Measurements from ENCODE around the gene EIF4A2.

Gene EIF4A2

DNA sequence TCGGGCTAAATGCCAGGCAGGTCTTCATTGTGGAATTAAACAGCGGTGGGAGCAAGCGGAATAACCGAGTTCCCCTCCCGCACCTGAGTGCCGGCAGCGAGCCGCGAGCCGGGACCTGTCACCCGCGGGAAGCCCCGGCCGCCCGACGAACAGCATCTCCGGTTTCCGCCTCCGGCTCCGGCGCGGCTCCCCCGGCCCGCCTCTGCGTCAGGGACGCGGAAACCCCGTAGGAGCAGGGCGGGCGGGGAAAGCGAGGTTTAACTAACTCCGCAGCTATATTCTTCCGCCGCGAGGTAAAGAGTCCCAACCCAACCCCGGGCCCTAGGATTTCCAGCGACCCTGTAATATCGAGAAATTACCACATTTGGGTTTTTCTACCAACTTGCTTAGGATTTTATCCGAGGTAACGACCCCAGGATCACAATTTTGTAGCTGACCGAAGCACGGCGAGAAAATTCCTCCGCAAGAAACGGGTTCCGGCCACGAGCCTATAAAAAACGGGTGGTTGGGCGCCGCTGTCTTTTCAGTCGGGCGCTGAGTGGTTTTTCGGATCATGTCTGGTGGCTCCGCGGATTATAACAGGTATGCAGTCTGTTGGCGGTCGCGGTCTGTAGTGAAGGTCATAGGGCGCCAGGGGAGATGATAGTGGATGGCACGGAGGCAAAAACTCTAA lies at the start of gene EIF4A2:
EIF4A2 (plus strand) TSS at position 520 of the 673 bp plus-strand sequence; CDS start at position 554, 34 bp downstream.
- DNase-seq = peak; percentile 90

DNA sequence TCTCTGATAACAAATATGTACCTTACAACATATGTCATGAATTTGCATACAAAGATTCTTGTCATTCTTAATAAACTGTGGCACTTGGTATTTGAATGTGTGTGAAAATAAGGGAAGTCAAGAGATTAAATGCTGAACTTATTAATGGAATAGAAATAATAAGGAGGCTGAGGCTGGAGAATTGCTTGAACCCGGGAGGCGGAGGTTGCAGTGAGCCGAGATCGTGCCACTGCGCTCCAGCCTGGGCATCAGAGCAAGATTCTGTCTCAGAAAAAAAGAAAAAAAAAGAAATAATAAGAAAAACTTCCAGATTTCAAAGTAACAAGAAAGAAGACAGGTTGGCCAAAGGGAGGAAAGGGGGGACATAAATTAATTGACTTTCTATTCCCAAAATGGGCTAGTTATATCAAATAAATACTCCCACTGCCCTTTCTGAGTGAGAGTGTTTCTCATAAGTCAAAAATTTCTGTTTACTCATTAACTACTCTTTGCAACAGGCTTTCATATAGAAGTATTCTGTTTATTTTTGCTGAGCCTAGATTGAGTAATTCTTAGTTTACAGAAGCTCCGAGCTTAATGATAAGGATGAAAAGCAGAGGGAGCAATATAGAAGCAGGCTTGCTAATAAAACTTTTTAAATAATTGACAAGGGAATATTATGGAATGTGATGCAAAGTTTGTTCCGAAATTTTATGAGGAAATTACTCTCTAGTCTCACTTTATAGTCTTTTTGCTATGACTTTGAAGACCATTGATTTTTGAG lies 40.6 kb upstream of the EIF4A2 start:
- DNase-seq = no peak

DNA sequence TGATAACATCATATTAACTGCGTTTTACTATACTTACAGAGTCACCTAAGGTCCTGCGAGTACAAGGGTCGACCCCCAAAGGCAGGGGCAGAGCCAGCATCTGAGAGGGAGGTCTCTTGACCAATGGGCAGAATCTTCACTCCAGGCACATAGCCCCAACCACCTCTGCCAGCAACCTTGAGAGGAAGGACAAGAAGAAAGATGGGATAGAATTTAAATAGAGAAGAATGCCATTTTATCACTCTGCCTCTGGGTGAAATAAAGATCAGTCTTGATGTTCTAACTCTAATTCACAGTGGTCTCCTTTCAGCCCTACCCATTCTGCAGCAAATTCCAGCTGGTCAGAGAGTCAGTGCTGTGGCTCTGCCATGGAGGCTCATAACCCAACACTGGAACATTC lies 39.7 kb upstream of the EIF4A2 start:
- DNase-seq = no peak

DNA sequence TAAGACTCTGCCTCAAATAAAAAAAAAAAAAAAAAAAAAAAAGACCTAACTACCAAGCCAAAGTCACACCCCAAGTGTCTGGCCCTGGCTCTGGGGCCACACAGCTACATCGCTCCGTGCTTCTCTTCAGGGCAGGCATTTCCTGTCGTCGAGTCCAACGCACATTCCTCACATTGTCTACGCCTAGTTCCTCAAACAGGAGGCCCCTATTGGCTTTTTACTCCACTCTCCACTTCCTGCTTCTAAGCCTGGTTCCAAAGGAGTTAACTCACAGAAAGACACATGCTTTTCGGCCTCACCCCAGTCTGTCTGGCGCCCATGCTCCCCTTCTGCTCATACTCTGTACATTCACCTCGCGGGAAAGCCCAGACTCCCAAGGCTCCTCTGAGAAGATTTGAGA lies 37.4 kb upstream of the EIF4A2 start:
- peak; percentile 3 for DNase-seq

DNA sequence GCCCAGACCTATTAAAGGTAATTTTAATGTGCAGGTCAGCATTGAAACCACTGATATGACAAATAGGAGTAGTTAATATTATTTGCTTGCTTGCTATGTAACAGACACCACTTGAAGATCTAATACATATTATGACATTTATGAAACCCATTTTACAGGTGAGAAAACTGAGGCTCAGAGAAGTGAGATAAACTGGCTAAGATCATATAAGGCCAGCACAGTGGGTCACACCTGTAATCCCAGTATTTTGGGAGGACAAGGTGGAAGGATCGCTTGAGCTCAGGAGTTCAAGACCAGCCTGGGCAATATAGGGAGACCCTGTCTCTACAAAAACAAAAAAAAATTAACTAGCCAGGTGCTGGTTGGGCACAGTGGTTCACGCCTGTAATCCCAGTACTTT lies 33.1 kb upstream of the EIF4A2 start:
- DNase-seq = no peak

DNA sequence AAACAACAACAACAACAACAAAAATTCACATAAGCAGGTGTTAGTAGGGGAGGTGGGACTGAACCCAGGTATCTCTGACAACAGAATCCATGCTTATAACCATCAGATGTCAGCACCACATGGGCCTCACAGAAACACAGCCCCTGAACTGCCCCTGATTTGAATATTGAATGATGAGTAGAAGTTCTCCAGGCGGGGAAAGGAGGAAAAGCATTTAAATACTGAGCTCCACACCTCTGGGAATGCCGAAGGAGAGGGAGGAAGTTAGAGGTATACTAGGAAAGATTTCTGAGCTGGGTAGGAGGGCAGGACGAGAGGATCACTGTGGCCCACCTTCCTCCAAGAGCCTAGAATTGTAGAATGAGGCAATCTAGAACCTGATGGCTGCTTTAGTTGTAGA lies 31.9 kb upstream of the EIF4A2 start:
- no peak for DNase-seq

DNA sequence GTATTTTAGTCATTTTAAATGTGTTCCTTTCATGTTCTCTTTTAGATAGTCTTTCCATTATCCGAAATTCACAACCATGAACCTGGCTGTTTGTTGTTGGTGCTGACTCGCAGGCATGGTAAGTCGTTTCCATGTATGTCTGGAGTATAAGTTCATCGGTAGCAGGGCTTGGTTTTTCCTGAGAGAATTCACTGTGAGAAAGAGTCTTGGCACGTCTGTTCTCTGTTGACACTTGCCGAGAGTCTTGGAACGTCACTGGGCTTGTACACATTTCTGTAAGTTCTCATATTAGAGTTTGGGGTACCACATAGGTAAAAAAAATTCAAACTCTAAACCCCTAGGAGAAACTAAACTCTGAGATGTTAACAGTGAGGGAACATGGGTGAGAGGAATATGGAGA lies 29.4 kb upstream of the EIF4A2 start:
- DNase-seq = no peak

DNA sequence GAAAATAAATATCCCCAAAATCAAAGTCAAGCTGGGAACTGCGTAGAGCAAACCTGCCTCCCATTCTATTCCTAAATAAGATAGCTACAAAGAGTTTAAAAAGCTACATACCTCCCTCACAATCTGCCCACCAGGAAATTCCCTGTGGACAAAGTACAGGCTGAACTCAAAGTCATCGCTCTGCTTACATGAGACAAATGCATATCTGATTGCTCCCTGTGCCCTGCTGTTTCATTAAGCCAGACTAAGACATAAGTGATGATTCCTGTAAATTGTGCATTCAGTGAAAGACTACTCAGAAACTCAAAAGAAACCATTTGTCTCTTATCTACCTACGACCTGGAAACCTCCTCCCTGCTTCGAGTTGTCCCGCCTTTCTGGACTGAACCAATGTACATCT lies 28.5 kb upstream of the EIF4A2 start:
- DNase-seq = no peak

DNA sequence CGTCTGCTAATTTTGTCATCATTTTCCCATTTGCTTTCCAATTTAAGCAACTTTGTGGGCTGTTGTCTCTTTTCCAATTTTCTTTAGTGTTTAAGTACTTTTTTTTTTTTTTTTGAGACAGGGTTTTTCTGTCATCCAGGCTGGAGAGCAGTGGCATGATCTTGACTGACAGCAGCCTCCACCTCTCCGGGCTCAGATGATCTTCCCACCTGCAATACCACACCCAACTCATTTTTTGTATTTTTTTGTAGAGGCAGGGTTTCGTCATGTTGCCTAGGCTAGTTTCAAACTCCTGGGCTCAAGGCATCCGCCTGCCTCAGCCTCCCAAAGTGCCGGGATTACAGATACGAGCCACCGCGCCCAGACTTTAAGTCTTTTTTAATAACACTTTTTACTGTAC lies 26.2 kb upstream of the EIF4A2 start:
- no peak for DNase-seq

DNA sequence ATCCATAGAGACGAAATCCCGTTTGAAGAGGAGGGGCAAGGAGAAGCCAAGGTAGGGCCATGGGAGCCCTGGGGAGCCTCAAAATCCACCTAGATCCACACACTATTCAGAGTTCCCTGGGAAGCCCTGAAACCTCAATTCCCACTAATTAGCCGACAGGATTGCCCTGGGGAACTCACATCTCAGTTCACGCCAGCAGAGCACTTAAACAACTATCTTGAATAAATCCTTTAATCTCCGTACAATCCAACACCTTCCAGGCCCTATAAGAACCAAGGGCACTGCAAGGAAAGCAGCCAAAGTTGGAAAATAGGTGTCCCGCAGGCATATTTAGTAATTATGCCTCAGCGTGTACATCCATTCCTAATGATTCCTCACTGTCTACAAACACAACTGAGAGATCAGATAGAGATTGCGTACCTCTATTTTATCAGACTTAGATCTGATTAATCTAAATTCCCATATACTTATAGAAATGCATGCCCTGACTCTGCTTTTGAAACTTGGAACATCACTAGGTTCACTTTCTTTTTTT lies 25.6 kb upstream of the EIF4A2 start:
- DNase-seq = no peak

DNA sequence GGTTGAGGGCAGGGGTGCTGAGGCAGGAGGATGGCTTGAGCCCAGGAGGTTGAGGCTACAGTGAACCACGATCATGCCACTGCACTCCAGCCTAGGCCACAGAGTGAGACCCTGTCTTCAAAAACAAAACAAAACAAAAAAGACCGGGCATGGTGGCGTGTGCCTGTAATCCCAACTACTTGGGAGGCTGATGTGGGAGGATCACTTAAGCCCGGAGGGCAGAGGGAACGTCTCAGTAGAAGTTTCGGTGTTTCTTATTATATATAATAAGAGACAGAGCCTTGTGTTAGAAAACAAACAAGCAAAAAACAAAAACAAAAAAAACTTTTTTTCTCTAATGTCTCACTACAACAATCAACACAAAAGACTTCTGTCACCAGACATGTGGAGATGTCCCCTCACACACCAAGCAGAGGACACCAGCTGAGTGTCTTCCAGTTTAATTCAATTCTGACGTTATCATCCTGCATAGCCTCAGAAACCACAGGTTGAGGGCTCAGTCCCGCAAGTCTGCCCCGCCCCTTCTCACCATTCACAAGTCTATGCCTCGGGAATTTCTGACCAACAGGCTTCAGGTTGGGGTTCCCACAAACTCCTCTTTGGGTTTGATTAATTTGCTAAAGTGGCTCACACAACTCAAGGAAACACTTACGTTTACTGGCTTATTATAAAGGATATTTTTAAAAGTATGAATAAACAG lies 24.0 kb upstream of the EIF4A2 start:
- no peak for DNase-seq

DNA sequence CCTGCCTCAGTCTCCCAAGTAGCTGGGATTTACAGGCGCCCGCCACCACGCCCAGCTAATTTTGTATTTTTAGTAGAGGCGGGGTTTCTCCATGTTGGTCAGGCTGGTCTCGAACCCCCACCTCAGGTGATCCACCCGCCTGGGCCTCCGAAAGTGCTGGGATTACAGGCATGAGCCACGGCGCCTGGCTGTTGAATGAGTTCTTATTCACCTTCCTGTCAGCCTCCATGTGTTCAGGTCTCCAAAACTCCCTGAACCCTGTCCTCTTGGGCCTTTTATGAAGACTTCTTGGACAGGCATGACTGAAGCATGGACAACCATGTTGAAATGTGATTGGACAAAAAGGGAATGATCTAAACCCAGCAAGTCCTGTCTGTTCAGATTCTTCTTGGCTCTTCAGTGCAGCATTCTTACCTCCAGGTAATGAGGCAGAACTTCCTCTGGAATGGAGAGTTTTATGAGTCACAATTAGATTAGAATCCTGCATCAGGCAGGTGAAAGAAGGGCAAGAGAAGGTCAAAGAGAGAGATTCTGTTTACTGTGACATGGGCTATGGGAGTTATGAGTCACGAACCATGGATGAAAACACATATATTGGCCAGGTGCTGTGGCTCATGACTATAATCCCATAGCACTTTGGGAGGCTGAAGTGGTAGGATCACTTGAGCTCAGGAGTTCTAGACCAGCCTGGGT lies 23.1 kb upstream of the EIF4A2 start:
- no peak for DNase-seq

DNA sequence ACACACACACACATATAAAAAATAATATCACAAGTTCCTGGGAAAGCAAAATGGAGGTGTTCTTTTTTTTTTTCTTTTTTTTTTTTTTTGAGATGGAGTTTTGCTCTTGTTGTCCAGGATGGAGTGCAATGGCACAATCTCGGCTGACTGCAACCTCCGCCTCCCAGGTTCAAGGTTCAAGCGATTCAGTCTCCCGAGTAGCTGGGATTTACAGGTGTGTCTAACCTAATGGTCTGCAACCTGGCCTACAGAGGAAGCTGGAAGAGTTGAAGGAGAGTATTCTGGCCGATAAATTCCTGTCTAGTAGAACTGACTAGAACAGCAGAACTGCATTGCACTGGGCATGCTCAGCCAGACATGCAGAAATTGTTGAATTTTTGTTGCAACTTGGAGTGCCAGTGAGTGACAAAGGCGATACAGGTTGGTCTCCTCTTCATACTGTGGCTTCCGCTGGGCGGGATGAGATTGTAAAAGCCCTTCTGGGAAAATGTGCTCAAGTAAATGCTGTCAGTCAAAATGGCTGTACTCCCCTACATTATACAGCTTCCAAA lies 22.4 kb upstream of the EIF4A2 start:
- DNase-seq = no peak

DNA sequence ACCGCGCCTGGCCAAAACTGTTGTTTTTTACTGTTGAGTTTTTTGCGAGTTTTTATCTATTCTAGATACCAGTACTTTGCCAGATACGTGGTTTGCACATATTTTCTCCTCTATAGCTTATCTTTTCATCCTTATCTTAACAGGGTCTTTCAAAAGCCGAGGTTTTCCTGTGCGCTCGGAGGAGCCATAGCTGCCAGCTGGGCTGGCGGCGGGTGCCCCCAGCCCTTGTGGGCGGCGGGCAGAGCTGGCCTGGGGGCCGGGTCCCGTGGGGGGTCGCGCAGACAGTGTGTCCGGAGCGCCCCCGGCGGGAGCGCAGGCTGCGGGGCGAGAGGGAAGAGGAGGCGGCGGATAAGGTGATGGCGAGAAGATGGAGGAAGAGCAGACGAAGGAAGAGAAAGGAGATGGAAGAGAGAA lies 11.1 kb upstream of the EIF4A2 start:
- no peak for DNase-seq

DNA sequence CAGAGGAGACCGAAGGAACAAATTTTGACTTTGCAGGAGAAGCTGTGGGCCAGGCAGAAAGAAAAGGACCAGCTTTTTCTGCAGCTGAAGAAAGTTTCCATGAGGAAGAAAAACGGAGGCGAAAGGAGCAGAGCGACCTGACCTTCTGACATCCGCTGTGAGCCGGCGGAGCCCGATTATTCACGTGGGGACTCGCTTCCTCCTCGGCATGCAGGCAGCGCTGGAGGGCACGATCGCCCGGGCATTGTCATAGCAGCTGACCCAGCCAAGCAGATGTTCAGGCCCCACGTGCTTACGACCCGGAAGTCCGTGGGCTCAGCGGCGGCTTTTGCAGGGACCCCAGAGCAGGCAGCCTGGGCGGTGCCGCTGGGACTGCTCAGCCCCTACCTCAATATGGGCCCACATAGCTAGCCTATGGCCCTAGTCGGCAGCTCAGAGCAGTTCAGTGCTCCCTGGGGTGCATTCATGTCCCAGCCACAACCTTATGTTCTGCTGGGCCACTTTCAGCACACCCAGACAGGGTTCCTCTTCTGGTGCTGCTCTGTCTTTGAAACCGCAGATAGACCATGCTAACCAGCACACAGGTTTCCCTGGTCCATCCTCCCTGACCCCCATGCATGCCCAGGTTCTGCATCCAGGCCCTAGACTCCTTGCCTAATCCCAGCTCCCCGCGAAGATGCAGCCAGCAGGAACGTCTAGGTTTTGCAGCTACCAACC lies 10.5 kb upstream of the EIF4A2 start:
- DNase-seq = peak; percentile 60

DNA sequence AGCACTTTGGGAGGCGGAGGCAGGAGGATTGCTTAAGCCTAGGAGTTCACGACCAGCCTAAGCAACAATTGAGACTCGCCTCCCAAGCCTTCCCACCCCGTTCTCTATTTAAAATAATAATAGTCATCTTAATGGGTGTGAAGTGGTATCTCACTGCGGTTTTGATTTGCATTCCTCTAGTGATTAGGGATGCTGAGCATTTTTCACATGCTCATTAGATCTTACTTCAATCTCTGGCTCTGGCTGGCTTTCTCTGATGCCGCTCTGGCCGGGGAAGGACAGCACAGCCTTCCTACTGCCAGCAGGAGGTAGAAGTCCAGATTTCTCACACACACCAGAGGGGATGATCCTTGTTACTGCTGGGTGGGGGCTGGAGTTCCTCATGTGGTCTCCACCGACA lies 7.4 kb upstream of the EIF4A2 start:
- no peak for DNase-seq

DNA sequence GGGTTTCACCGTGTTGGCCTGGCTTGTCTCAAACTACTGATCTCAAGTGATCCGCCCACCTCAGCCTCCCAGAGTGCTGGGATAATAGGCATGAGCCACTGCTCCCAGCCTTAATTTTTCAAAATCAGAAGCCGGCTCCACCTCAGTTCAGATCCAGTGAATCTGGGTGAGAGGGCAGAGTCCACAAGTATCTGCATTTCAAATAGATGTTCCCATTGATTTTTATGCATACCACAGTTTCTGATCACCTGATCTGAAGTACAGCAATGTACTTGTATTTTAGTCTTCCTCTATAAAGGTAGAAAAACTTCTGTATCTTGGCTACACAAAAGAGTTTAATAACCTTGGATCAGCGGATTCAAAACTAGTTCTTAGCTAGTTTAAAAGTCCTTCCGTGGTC lies 4.2 kb upstream of the EIF4A2 start:
- DNase-seq = no peak

DNA sequence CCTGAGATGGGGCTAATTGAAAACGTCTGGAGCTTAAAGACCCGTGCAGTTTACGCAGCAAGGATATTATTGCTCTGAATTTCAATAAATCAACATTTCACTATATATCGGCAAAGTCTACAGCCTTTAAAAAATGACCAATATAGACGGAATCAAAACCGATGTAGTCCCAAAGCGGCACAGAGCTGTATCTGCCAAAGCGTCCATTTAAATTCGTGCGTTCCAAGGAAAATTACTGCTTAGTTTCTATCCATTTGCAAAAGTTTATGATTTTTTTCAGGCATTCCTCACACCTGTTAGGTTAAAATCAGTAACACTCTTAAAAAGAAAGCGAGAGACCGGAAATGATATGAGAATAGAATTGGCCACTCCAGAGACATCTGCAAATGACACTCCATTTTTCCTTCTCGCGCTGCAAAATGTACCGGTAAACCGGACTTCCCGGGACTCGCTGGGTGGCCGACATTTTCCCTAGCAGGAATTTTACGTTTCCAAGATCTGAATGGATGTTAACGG lies 777 bp upstream of the EIF4A2 start:
- peak; percentile 73 for DNase-seq

DNA sequence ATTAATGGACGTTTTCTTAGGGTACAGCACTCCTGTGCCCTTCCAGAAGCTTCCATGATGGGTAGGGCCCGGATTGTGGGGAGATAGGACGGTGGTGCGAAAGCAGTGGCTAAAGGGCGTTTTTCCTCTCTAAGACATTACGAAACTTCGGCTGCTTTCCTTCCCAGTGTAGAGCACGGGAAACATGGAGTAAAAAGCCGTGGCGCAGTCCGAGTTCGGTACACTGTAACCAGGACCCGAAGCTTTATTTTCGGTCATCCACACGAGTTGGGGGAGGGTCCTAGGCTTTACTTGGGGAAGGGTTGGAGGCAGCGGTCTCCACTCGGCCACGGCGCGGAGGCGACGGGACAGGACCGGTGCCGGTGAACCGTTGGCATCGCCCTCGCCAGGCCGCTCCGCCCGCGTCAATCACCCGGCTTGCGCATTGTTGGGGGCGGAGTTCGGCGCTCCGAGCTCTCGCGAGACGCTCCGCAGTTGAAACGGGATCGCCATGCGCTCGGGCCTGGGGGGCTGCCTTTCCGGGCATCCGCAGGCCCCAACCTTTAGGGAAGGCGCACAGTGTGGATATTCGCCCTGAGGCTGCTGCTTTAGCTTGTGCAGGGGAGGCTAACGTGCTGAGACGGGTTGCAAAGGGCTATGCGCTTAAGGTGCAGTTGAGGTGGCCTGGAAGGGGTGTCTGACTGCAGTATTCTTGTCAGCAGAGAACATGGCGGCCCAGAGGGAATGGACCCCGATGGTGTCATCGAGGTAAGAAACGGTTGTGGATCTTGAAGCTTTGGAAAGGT lies 546 bp downstream of the EIF4A2 start:
- peak; percentile 88 for DNase-seq

DNA sequence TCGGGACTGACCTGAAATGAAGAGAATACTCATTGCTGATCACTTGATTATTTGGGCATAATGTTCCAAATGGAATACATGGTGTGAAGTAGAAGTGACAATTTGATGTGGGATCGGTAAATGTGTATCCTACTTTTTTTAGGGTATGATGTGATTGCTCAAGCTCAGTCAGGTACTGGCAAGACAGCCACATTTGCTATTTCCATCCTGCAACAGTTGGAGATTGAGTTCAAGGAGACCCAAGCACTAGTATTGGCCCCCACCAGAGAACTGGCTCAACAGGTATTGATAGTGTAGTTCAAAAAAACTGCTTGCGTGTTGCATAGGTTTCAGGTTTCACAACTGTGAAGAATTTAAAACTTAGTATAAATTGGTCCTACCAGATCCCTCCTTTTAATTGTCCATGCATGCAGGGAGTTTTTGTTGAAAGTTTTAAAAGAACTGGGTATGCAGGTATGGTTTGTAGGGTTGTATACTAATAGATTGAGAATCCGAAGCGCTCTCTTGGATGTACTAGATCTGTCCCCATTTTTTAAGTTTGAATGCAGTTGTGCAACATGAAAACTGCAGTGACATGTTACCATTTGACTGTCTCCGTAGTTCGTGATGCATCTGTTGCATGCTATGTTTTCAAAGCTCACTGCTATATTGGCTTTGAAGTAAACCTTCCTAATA lies 1.6 kb downstream of the EIF4A2 start:
- no peak for DNase-seq
